HUES6 (cell line): ENCODE measurements around the gene CRELD2.
A peak's percentile ranks its signal among the peaks of the same experiment; 100 is the strongest.

Experiments used
- H3K27ac ChIP-seq: 2 replicates; pipeline ENCODE4 v1.7.0; 2013; ENCODE audit warnings: low read depth, mild to moderate bottlenecking, low read length, inconsistent platforms
- H3K27me3 ChIP-seq: 2 replicates; pipeline ENCODE4 v1.6.1; 2013; ENCODE audit warnings: low read length; ENCODE audit not compliant: control insufficient read depth, insufficient read depth
- H3K36me3 ChIP-seq: 2 replicates; pipeline ENCODE4 v1.6.1; 2013; ENCODE audit warnings: low read length; ENCODE audit not compliant: control insufficient read depth, insufficient read depth
- H3K4me1 ChIP-seq: 2 replicates; pipeline ENCODE4 v1.6.1; 2013; ENCODE audit warnings: low read length; ENCODE audit not compliant: control insufficient read depth, insufficient read depth
- H3K4me3 ChIP-seq: 2 replicates; pipeline ENCODE4 v1.5.1; 2013; ENCODE audit warnings: low read depth, low read length
- H3K9ac ChIP-seq: one replicate; pipeline ENCODE4 v1.6.1; 2013; ENCODE audit warnings: mild to moderate bottlenecking, low read length
- H3K9me3 ChIP-seq: 2 replicates; pipeline ENCODE4 v1.6.1; 2013; ENCODE audit warnings: low read depth, low read length; ENCODE audit not compliant: control insufficient read depth, insufficient read depth

CRELD2 gene

GRCh38 chr22:49914256-49914655 is 4.2 kb upstream of the CRELD2 start:
- 0 out of 2 replicates have a peak, but pooled peaks cover 2% of the 10 kb centered on the region for H3K27me3 ChIP-seq
- H3K4me1 ChIP-seq = peaks cover 4% of the 10 kb centered on the region; the same call in 1 of the 2 replicates
- no peak overlapping the region for H3K4me3 ChIP-seq
- H3K36me3 ChIP-seq = peaks cover 23% of the 10 kb centered on the region
- H3K9me3 ChIP-seq = no peaks in the 10 kb centered on the region
- H3K27ac ChIP-seq = no peak overlapping the region
- H3K9ac ChIP-seq = no peak overlapping the region

- Histone ChIP-seq H3K4me3 (no peak overlapping the region), H3K27me3 (0 out of 2 replicates have a peak, but pooled peaks cover 2% of the 10 kb centered on the region), H3K4me1 (peaks cover 4% of the 10 kb centered on the region; the same call in 1 of the 2 replicates), H3K36me3 (peaks cover 26% of the 10 kb centered on the region), H3K9me3 (no peaks in the 10 kb centered on the region), H3K27ac (no peak overlapping the region), H3K9ac (no peak overlapping the region)
Observed at GRCh38 chr22:49915610-49916009, 2.8 kb upstream of the CRELD2 start.

- no peak overlapping the region for H3K27ac ChIP-seq
- no peak overlapping the region for H3K9ac ChIP-seq
- H3K36me3 ChIP-seq = peaks cover 28% of the 10 kb centered on the region
- H3K9me3 ChIP-seq = no peaks in the 10 kb centered on the region
- 0 out of 2 replicates have a peak, but pooled peaks cover 2% of the 10 kb centered on the region for H3K27me3 ChIP-seq
- peaks cover 4% of the 10 kb centered on the region; the same call in 1 of the 2 replicates for H3K4me1 ChIP-seq
- peak overlapping the region; percentile 93 for H3K4me3 ChIP-seq
Observed at GRCh38 chr22:49916831-49917230, 1.6 kb upstream of the CRELD2 start.

- Histone ChIP-seq H3K27me3 (0 out of 2 replicates have a peak, but pooled peaks cover 2% of the 10 kb centered on the region), H3K4me3 (peak overlapping the region; percentile 78), H3K27ac (no peak overlapping the region), H3K4me1 (peaks cover 4% of the 10 kb centered on the region; the same call in 1 of the 2 replicates), H3K36me3 (peaks cover 15% of the 10 kb centered on the region), H3K9me3 (no peaks in the 10 kb centered on the region), H3K9ac (peak overlapping the region; percentile 59)
Observed at GRCh38 chr22:49918911-49919881, 762 bp downstream of the CRELD2 start.

GRCh38 chr22:49920859-49921258 is 2.4 kb downstream of the CRELD2 start:
- H3K27me3 ChIP-seq = 0 out of 2 replicates have a peak, but pooled peaks cover 2% of the 10 kb centered on the region
- H3K9me3 ChIP-seq = no peaks in the 10 kb centered on the region
- H3K27ac ChIP-seq = no peak overlapping the region
- peaks cover 4% of the 10 kb centered on the region; the same call in 1 of the 2 replicates for H3K4me1 ChIP-seq
- H3K9ac ChIP-seq = no peak overlapping the region
- H3K36me3 ChIP-seq = peaks cover 23% of the 10 kb centered on the region
- no peak overlapping the region for H3K4me3 ChIP-seq

- H3K9me3 ChIP-seq = no peaks in the 10 kb centered on the region
- H3K4me3 ChIP-seq = no peak overlapping the region
- H3K4me1 ChIP-seq = peaks cover 4% of the 10 kb centered on the region; the same call in 1 of the 2 replicates
- H3K9ac ChIP-seq = no peak overlapping the region
- H3K36me3 ChIP-seq = peaks cover 27% of the 10 kb centered on the region
- H3K27me3 ChIP-seq = 0 out of 2 replicates have a peak, but pooled peaks cover 2% of the 10 kb centered on the region
- no peak overlapping the region for H3K27ac ChIP-seq
Observed at GRCh38 chr22:49921508-49922278, 3.3 kb downstream of the CRELD2 start.

GRCh38 chr22:49922484-49922883 is 4.0 kb downstream of the CRELD2 start:
- H3K9me3 ChIP-seq = no peaks in the 10 kb centered on the region
- peaks cover 27% of the 10 kb centered on the region for H3K36me3 ChIP-seq
- no peak overlapping the region for H3K4me3 ChIP-seq
- 0 out of 2 replicates have a peak, but pooled peaks cover 2% of the 10 kb centered on the region for H3K27me3 ChIP-seq
- H3K27ac ChIP-seq = no peak overlapping the region
- H3K9ac ChIP-seq = no peak overlapping the region
- H3K4me1 ChIP-seq = peaks cover 4% of the 10 kb centered on the region; the same call in 1 of the 2 replicates

GRCh38 chr22:49922926-49923325 is 4.5 kb downstream of the CRELD2 start:
- no peak overlapping the region for H3K4me3 ChIP-seq
- peaks cover 4% of the 10 kb centered on the region; the same call in 1 of the 2 replicates for H3K4me1 ChIP-seq
- no peak overlapping the region for H3K27ac ChIP-seq
- peaks cover 27% of the 10 kb centered on the region for H3K36me3 ChIP-seq
- 0 out of 2 replicates have a peak, but pooled peaks cover 2% of the 10 kb centered on the region for H3K27me3 ChIP-seq
- no peaks in the 10 kb centered on the region for H3K9me3 ChIP-seq
- no peak overlapping the region for H3K9ac ChIP-seq

GRCh38 chr22:49923445-49923844 is 5.0 kb downstream of the CRELD2 start:
- no peaks in the 10 kb centered on the region for H3K9me3 ChIP-seq
- no peak overlapping the region for H3K4me3 ChIP-seq
- peaks cover 4% of the 10 kb centered on the region; the same call in 1 of the 2 replicates for H3K4me1 ChIP-seq
- no peak overlapping the region for H3K9ac ChIP-seq
- peaks cover 27% of the 10 kb centered on the region for H3K36me3 ChIP-seq
- no peak overlapping the region for H3K27ac ChIP-seq
- 0 out of 2 replicates have a peak, but pooled peaks cover 2% of the 10 kb centered on the region for H3K27me3 ChIP-seq

- peaks cover 27% of the 10 kb centered on the region for H3K36me3 ChIP-seq
- no peak overlapping the region for H3K9ac ChIP-seq
- H3K9me3 ChIP-seq = no peaks in the 10 kb centered on the region
- H3K4me3 ChIP-seq = no peak overlapping the region
- peaks cover under 1% of the 10 kb centered on the region; the same call in 1 of the 2 replicates for H3K4me1 ChIP-seq
- peaks cover 5% of the 10 kb centered on the region; the same call in 1 of the 2 replicates for H3K27me3 ChIP-seq
- no peak overlapping the region for H3K27ac ChIP-seq
Observed at GRCh38 chr22:49924113-49924833, 5.8 kb downstream of the CRELD2 start.
